HG02840 (cell line): Measurements from ENCODE around the gene C3.
"Not testable (repeated sequence)": the region's sequence is repeated elsewhere in the genome, so short reads cannot be mapped to it uniquely, and the experiment has no call there.

Experiments used
- ATAC-seq: cut with Tn5 transposase; IDR thresholded peaks from one replicate; pipeline ENCODE4 v1.9.1; 2021; ENCODE audit warnings: mild to moderate bottlenecking, moderate library complexity, moderate number of reproducible peaks; ENCODE audit not compliant: unreplicated experiment, low FRiP score

The C3 gene

GRCh38 chr19:6632747-6633455, 87.5 kb downstream of the C3 start:
- not testable (repeated sequence) for ATAC-seq

GRCh38 chr19:6632002-6632621, 88.3 kb downstream of the C3 start:
- no peak for ATAC-seq
